ENCODE results near the gene KMT2A. TPM values are rescaled to one million over a fixed set of nuclear protein-coding genes. Genes with fewer than 3 reads are reported as not detected.

The KMT2A gene
- total and polyA plus RNA-seq, 10 of the 15 experiments (the other 5 are each of a cell fraction or from before 2014, with no cell fraction given), result 6.1 to 56.9 (median 25.4) TPM

- Histone ChIP-seq H3K4me2 (ENCODE audit: control insufficient read depth, insufficient read depth) (peak within 1 kb of the TSS; percentile 83), H2AFZ (ENCODE audit: control insufficient read depth, low read depth, low read length) (peak within 1 kb of the TSS; percentile 99), H3K4me3 (peak within 1 kb of the TSS; percentile 89), H3K27me3 (replicated peaks in 1 of 2; ENCODE audit: control insufficient read depth in 2 of 2, insufficient read depth in 2 of 2, low read length in 1 of 2) (no peaks in the 10 kb centered on the region), H3K27ac (ENCODE audit: control insufficient read depth, insufficient read depth) (peak within 1 kb of the TSS; percentile 98), H3K9ac (ENCODE audit: control insufficient read depth, insufficient read depth, low read length) (peak within 1 kb of the TSS; percentile 94), H4K20me1 (ENCODE audit: control insufficient read depth, insufficient read depth) (no peaks in the 10 kb centered on the region), H3K4me1 (ENCODE audit: control insufficient read depth, insufficient read depth, low read length) (peaks cover 15% of the 10 kb centered on the region; the same call in 1 of the 2 replicates), H3K79me2 (ENCODE audit: control insufficient read depth, insufficient read depth, low read length) (peaks cover 57% of the 10 kb centered on the region), H3K9me3 (replicated peaks; ENCODE audit: control insufficient read depth, insufficient read depth, low read length) (no peaks in the 10 kb centered on the region), H3K36me3 (ENCODE audit: control insufficient read depth in 2 of 2, insufficient read depth in 2 of 2, low read length in 1 of 2) (peaks cover 0 to 10% of the 10 kb centered on the region in 2 experiments; a peak in 2 of 4 replicates)
- ChIA-PET CTCF (interaction anchor here (0.6 to 3.2 kb wide), 4 partner anchors 33 to 88 kb away, joined by 4 to 29 read pairs (median 4); no protein-coding TSS in a partner anchor), SMC1A (ENCODE audit: uncharacterized antibody, unreplicated experiment) (interaction anchor here (1.0 to 2.1 kb wide), 10 partner anchors 10 to 91 kb away, joined by 3 to 10 read pairs (median 4); no protein-coding TSS in a partner anchor), RAD21 (ENCODE audit: unreplicated experiment) (interaction anchor here (0.8 to 3.0 kb wide), 7 partner anchors 34 to 203 kb away, joined by 3 to 13 read pairs (median 6); partner anchors contain the start of gene KMT2A), POLR2A (interaction anchor here (1.0 to 1.4 kb wide), 5 partner anchors 37 to 124 kb away, joined by 3 to 5 read pairs (median 4); no protein-coding TSS in a partner anchor)
- peak; percentile 78 for ATAC-seq
- DNase-seq (ENCODE audit: low read depth, low spot score), result peak; percentile 93
- intact Hi-C loops (cut with micrococcal nuclease; ENCODE audit: unreplicated experiment) (loop anchor here (2.0 kb wide), 1 partner anchor 33 kb away; no protein-coding TSS in a partner anchor), in situ Hi-C loops (cut with MboI) (no loop called here)
- under 1% methylated on average over 43 of the region's 51 CpGs for WGBS (ENCODE audit: insufficient coverage, insufficient replicate concordance, low lambda C conversion rate, missing lambda C conversion rate)
- peak; percentile 90 for FAIRE-seq
- BruUV-seq (replicated peaks), result no TSS peak
- TF ChIP-seq ZNF217 (IDR thresholded peaks at IDR 0.05) (no peak), NR2C2 (IDR thresholded peaks at IDR 0.05; ENCODE audit: borderline replicate concordance, control insufficient read depth, insufficient read length, low read depth) (no peak), FOXK2 (IDR thresholded peaks at IDR 0.05) (peak; percentile 85), ZNF592 (IDR thresholded peaks at IDR 0.05) (peak; percentile 77; the same call in 1 of the 2 replicates), E2F8 (IDR thresholded peaks at IDR 0.05; ENCODE audit: low read depth, partially characterized antibody) (no peak), LARP7 (IDR thresholded peaks at IDR 0.05) (peak; percentile 65), SIX5 (IDR thresholded peaks at IDR 0.05; ENCODE audit: low read depth, low read length, severe bottlenecking) (peak; percentile 8), POLR2A (IDR thresholded peaks at IDR 0.05; ENCODE audit: low read depth, low read length) (peak; percentile 84), GATAD2B (conservative IDR thresholded peaks at IDR 0.05; ENCODE audit: low read depth) (peak; percentile 40; the same call in 1 of the 2 replicates), E2F4 (IDR thresholded peaks at IDR 0.05; ENCODE audit: low read depth, low read length) (no peak), ZSCAN29 (IDR thresholded peaks at IDR 0.05) (no peak), EP300 (IDR thresholded peaks at IDR 0.05; ENCODE audit: borderline replicate concordance in 1 of 2, control insufficient read depth in 1 of 2, low read depth in 2 of 2, low read length in 2 of 2) (no peak)
Measured at GRCh38 chr11:118401151-118401879, 35.0 kb upstream of the KMT2A start, which contains the start of gene ATP5MG. TSS of gene ATP5MG (plus strand) at chr11:118401606. CDS start at chr11:118401666, 60 bp downstream.
